Hematopoietic multipotent progenitor cell treated with erythropoietin and hydrocortisone succinate and interleukin-3 and kit ligand, for 4 days (in vitro differentiated cells): ENCODE data around the gene CKS2.

Source experiments
- DNase-seq: peaks from one replicate; pipeline ENCODE4 v3.0.0-alpha.2; 2015

The CKS2 gene

DNA sequence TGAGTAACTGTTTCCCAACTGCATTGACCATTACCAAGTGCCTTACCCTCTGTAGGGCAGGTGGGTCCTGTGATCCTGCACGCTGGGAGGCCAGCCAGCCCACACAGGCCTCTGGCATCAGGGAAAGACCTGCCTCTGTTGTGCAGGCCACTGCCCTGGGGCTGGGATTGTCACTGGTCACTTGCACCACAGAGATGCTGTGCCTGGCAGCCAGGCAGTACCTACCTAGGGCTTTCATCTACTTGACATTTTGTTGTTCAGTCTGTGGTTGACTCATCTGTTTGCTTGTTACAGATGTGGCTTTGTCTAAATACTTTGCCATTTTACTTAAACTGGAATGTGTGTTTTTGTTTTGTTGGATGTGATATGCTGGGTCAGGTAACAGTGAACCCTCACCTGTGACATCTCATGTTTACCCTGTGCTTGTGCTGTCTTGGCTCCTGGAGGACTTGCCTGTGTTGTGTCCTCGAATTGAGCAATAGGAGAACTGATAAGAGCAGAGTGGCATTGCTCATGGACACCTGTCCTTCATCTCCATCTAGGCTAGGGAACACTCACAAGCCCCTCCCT lies 40.1 kb downstream of the CKS2 start:
- no peak for DNase-seq

DNA sequence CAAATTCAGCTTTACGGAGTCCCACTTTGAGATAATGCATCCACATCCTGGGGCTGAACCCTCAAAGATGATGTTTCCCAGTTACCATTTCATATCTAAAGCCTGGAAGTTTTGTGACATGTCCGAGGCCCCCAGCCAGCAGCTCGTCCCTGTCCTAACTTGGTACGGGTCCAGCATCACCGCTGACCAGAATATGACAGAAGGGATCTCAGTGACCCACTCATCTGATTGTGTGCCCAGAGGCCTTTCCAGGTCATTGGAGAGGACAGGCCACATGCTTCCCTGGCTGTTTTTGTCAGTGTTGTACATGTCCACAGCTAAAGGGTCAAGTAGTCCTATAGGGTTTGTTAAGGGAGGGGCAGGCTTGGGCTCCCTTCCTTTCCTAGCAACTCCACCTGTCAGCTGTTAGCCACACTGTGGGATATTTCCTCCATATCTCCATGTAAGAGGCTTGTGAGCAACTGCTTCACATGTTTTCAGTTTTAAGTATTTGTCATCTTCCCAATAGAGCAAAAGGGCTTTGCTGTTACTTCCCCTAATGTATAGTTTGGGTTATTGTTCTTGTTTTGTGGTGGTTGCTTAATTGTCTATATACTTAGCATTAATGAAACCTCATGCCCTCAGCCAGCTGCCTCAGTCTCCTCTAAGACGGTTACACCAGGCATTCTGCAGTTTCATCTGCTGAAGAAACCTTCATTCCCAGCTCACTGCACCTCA lies 40.7 kb downstream of the CKS2 start:
- no peak for DNase-seq

DNA sequence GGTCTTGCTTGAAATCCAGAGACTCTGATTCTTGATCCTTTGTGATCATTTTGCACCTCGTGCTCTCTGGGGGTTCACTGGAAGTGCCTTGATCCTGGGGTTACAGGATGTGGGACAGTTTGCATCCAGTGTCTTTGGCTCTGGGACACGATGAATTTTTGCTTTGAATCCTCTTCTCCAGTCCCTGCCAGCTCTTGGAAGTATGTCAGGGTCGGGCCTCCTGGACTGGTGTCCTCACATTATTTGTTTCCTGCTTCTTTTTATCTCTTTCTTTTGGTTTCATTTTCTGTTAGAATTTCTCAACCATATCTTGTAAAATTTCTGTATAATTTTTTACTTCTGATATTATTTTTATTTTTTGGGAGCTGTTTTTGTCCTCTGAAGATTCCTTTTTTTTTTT lies 41.5 kb downstream of the CKS2 start:
- DNase-seq: no peak

DNA sequence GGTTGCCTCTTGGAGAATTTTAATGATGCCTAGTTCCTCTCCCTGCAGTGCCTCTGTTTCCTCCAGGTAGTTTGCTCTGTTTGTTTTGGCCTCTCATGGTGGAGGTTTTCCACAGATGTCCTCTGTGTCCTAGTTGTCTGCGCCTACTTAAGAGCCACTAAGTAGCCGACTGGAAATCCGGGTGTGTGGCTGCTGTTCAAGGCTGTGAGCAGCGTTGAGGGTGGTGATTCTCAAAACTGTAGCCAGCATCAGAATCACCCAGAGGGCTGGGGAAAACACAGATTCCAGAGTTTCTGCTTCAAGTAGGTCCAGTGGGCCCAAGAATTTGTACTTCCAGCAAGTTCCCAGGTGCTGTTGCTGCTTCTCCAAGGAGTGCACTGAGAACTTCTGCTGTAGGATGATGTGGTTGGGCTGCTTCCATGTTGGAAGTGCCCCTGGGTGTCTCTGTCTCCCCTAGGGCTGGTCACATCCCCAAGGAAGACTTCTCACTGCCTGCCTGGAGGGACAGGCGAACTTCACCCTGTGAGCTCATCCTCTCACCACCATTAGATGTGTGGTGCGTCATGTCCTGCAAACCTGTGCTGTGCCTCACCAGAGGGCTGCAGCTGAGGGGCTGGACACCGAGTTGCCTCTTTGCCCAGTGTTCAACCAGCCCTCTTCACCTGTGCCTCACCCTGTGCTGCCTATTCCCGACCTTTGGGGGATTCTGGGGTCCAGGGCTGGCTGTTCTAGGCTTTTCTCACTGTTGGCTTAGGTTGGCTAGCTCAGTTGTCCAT lies 42.1 kb downstream of the CKS2 start:
- no peak for DNase-seq

DNA sequence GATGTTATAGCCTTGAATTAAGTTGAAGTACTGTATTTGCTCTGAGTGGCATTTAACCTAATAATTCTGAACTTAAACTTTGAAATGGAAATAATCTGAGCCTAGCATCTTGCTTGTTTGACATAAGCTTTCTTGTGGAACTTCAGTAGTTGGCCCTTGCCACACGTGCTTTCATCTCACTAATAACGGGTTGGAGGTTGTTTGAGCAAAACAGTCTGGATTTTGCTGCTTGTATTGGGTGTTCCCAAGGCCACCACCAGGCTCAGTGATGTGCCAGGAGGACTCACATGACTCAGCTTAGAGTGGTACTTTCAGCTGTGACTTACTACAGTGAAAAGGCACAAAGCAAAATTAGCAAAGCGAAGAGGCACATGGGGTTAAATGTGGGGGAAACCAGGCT lies 43.0 kb downstream of the CKS2 start:
- DNase-seq: no peak

DNA sequence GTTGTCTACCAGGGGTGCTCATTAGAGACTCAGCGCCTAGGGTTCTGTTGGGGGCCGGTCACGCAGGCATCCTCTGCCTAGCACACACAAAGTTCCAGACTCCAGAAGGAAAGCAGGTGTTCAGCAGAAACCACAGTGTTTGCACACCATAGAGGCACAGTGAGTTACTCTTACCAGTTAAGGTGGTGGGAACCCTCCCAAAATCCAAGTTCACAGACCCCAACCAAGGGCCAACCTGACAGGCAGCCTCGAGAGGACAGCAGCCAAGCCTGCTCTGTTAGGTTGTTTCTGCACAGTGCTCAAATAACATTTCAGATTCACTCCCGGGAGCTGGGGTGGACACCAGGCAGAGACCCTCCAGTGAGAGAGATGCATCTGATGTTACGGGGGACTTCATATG lies 43.5 kb downstream of the CKS2 start:
- DNase-seq: no peak

DNA sequence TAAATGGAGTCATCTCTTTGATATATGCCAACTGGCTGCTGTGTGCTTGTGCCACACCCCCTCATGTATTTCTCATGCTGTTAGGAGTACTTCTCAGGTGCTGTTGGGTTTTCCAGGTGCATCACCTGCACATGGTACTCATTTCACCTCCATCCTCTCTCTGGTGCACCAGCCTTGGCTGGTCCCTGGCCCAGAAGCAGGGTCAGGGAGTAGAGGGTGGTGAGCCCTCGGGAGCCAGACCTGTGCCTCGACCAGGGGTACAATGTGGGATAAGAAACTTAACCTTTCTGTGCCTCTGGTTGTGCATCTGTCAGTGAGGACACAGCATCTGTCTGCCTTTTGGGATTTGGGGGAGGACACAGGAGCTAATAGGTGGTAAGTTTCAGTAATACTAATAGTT lies 45.8 kb downstream of the CKS2 start:
- no peak for DNase-seq

DNA sequence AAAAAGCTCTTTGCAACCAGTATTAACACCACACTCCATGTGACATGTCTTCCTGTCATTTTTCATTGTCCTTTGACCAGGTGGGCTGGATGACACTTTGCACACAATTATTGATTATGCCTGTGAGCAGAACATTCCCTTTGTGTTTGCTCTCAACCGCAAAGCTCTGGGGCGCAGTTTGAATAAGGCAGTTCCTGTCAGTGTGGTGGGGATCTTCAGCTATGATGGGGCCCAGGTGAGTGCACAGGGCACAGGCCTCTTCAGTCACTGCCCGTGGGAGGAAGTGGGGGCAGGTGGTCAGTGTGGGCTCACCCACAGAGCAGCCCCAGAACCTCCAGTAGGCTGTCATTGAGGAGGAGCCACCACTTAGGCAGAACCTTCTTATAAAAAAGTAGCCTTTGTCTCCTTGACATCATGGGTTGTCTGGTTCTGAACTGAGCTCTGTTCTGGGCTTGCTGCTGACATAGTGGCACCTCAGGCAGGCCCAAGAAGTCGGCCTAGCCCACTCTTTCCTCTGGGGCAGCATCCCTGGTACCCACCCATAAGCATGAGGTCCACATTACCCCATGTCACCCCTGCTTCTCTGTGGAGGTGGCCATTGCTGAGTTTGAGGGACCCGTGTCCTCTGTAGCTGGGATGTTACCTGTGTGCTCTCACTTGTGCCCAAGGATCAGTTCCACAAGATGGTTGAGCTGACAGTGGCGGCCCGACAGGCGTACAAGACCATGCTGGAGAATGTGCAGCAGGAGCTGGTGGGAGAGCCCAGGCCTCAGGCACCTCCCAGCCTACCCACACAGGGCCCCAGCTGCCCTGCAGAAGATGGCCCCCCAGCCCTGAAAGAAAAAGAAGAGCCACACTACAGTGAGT lies 46.6 kb downstream of the CKS2 start:
- no peak for DNase-seq

DNA sequence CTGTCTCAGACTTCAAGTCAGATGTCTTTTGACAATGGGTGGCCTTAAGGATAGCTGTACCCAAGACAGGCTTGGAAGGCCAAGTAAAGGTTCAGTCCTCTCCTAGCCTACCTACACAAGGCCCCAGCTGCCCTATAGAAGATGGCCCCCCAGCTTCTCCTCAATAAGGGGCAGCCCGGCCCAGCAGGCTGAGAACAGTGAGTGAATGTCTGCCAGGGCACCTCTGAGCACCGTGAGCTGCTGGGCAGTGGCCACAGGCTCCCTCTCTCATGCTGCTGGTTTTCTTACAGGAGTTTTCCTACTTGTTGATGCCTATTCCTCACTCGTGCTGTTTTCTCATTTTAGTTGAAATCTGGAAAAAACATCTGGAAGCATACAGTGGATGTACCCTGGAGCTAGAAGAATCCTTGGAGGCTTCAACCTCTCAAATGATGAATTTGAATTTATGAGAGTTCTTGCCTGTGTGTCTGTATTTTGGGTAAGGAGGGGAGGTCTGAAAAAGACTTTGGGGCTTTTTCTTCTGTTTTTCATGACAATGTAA lies 47.5 kb downstream of the CKS2 start:
- DNase-seq: no peak

DNA sequence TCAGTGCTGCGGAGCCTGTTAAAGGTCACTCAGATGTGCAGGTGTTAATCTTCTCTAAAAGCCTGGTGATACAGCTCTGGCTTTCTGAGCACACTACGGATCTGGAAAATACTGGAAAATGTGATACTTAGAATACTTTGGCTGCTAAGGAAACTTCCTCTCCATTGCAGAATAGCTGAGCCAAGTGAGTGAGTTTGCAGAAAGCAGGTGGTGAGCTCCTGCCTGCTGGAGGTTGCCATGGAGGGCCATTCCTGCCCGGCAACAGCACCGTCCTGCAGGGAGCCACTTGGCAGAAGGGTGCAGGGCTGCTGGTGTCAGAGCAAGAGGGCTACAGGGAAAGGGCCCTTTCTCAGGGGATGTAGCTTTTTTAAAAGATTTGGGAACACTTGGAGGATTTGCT lies 48.0 kb downstream of the CKS2 start:
- peak; percentile 58 for DNase-seq

DNA sequence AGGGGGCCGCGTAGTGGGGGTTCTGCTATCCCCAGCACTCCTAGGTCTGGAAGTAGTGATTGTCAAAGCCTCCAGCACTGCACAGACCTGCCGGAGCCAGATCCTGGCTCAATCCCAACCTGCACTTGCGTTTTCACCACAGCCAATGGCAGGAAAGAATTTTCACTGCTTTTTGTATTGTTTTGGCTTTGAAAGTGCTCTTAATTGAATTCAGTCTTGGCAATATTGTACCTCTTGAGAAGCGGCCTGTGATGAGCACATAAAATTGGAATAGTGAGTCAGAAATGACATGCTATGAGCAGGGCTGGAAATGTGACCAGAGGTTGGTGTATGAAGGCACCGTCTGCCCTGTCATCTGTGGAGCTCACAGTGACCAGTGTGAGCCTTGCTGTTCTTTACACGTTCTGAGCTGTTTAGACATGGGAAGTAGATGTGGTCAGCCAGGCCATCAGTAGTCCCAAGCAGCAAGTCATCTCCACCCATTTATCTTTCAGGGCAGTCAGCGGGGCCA lies 48.8 kb downstream of the CKS2 start:
- peak; percentile 72 for DNase-seq

DNA sequence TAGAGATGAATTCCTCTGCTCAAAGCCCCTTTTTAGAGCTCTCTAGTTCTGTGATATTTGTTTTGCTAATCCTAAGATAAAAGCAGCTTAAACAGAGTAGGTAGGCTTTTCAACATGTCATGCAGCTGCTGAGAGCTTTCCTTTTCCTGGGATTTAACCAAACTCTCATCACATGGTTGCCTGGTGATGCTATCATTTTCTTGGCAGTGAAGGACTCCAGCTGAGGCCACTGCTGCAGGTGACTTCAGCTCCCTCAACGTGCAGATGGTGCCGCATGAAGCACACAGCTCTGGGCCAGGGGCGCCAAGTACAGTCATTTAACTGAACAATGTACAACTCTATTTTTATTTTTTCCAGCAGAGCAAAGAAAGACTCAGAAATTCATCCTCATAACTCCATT lies 49.5 kb downstream of the CKS2 start:
- DNase-seq: no peak

DNA sequence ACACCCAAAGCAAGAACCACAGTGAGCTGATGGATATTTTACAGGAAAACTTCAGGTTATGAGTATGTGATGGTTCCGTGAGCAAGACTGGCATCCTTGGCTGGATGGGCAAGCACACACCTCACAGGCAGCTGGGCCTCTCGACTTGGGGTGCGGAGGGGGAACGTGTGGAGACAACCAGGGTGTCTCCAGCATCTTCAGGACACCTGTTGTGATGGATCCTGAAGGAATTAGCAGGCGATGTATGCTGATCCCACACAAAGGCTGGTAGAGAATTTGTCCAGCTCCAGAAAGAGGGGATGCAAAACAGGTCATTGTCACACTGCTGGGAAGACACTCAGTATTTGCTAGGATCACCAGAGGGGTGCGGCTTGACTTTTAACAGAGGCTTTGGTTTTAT lies 50.0 kb downstream of the CKS2 start:
- DNase-seq: no peak

DNA sequence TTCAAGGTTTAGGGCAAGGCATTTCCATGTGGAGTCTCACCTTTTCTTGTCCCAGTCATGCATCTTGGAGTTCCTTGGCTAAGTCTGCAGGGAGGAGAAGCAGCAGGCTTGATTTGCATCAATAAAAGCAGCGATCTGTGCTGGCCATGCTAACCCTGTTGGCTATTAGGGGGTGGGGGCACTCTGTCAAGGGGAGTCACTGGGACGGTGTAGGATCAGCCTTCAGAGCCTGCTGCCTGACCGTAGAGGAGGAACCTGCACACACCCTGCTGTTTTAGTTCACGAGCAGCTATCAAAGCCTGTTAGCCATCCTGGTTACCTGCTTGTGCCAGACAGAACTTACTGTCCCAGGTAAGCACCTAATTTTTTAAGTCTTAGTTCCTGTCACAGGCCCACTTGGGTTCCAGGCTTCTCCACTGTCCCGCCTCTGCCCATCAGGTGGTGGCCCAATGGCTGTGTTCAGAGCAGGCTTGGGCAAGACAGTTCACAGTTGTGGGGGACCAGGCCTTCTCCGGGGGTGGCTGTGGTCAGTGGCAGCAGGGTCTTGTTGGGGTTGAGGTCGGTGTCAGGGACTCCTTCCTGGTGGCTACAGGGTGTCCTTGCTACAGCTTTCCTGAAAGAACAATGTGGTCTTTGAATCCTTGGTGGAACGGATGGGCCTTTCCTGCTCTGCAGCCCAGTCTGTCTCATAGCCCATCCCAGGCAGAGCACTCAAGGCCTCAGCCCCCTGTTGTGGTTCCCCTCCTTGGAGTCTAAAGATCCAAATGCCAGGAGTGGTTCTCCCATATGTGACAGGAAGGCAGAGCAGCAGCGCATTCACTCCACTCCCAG lies 51.0 kb downstream of the CKS2 start:
- no peak for DNase-seq

DNA sequence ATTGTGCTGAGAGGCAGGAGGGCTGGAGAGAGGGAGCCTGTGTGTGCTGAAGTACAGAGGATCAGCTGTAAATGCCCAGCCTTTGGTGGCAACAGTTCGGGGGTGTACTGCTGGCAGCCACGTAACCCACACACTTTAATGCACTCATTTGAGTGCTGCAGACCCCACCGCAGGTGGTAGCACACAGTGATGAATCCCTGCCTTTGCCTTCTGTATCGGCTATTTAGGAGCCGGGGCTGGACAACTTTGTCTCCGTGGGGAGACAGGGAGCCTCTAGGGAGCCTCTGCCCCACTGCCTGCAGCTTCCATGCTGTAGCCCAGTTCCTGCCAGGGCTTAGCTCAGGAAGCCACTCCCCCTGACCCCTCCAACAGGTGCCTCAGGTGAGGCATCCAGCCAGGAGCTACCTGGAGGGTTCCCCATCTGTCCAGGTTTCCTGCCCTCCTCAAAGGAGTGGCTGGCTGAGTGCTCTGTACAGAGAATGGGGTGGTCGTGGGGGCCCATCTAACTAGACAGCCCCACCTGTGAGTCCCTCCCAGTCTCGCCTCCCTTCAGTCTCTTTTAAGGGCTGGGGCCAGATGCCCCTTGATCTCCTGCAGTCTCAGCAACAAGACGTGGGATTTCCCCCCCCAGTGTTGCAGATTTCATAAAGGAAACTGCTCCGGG lies 51.8 kb downstream of the CKS2 start:
- no peak for DNase-seq

DNA sequence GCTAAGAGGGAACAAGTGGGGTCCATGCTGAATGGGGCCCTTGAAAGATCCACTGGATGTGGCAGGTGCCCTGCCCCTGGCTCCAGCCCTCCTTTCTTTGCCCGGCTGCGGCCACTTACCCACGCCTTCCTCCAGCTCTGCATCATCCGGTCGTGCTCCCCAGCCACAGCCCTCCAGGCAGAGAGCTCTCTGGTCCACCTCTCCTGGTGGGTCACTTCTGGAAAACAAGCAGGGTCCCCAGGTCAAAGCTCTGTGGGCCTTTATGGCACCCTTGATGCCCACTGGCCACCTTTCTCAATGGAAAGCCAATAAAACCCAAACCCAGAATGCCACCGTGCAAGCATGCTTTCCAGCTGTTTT lies 52.3 kb downstream of the CKS2 start:
- no peak for DNase-seq

DNA sequence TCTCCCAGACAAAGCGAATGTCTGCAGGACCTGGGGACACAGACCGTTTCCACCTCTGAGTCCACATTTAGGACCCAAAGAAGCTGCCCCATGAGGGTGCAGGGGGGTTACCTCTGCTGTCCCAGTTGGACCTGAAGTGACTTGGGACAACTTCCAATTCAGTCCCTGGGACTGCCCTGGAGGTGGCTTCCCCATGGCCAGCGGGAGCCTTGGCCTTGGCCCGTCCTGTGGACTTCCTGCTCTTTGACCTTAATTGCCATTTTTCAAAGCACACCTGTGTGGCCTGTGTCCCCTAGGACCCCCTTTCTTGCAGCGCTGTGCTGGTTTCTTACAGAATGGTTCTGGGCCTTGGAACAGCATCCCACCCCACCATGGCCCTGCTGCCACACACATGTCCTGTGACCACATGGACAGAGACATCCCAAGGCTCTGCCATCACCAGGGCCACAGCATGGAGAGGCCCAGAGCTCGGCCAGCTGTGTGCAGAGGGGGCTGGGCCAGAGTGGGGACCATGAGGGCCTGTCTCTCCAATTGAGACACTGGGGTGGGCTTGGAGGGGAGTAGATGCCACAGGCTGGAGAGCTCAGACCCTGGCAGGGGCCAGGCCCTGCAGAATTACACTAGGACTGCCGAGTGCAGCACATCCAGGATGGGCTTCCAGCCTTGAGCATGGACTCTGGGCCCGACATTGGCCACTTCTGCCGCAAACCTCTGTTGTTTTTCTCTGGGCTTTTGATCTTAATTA lies 53.1 kb downstream of the CKS2 start:
- DNase-seq: no peak

DNA sequence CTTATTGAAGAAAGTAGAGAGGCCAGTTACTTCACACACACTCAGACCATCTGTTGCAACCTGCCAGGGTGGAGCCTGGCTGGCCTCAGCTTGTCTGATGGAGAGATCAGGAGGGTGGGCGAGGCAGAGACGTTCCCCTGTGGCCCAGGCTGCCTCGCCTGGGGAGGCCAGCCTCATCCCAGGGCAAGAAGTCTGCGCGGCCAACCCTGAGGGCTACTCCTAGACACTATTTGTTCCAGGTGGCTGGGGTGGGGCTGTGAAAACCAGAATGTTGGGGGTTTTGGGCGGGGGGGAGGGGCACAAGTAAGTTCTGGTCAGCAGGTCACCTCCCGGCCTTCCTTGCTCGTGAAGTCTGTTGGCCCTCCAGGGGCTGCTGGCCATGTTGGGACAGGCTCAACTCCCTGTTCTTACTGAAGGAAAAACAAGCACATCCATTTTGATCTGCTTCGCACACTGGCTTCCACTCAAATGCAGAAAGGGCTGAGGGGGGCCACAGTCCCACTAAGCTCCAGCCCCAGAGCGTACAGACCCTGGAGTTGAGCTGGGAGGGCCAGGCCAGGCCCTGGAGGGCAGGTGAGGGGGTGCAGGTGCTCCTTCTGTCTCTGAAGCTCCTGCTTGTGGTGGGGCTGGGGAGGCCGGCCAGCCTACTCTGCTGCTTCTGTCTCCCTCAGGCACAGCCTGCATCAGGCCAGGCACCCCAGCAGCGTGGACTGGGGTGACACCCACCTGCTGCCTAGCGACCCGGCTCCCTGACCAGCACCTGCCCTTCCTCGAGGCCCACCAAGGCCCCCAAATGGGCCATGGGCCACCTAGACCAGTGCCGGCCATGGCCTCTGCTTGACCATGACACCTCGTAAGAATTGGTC lies 53.9 kb downstream of the CKS2 start:
- DNase-seq: peak; percentile 62

DNA sequence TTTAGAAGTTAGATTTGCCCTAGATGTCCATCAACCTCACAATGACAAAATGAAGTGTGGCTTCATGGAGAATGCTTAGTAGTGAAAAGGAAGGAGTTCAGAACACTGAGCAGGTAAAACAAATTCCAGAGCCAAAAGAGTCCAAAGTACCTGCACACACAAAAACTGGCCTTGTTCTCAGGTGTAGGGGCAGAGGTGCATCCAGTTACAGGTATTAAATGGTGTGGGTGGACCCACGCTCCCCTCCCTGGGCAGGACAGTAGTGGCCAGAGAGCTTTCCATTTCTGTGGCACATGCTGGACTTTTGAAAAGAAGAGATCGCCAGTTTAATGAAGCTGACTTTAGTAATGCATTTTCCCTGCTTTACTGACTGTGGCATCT lies 54.5 kb downstream of the CKS2 start:
- DNase-seq: no peak
